ENCODE data around the gene LRATD1.

LRATD1 gene

DNA sequence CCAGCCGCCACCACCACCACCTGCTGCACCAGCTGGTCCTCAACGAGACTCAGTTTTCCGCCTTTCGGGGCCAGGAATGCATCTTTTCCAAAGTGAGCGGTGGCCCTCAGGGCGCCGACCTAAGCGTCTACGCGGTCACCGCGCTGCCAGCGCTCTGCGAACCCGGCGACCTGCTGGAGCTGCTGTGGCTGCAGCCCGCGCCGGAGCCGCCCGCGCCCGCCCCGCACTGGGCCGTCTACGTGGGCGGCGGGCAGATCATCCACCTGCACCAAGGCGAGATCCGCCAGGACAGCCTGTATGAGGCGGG, 1.6 kb downstream of the LRATD1 start:
- no peak for DNase-seq

DNA sequence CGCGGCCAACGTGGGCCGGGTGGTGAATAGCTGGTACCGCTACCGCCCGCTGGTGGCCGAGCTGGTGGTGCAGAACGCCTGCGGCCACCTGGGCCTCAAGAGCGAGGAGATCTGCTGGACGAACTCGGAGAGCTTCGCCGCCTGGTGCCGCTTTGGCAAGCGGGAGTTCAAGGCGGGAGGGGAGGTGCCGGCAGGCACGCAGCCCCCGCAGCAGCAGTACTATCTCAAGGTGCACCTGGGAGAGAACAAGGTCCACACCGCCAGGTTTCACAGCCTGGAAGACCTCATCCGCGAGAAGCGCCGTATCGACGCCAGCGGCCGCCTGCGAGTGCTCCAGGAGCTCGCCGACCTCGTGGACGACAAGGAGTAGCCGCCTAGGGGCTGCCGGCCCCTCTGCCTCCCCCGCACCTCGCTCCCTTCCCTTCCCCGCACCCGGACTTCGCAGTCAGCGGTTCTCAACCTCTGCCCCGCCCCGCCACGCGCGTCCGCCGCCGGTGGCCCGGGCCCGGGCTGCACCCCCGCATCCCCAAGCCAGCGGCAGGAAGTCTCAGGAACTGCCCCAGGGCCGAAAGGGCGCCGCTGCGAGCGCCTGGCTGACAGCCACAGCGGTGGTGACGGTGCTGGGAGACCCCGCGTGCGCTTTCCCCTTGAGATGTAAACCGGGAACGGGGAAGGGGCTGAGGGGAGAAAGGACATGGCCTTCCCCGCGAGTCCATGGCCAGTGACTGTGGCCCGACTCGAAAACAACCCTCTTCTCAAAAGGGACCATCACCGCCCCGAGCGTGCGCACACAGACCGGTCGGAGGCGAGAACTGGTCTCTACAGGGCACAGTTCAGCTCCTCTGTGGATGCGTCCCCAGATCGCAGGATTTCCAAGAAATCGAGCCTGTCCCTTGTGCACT, 2.2 kb downstream of the LRATD1 start:
- peak; percentile 37 for DNase-seq

DNA sequence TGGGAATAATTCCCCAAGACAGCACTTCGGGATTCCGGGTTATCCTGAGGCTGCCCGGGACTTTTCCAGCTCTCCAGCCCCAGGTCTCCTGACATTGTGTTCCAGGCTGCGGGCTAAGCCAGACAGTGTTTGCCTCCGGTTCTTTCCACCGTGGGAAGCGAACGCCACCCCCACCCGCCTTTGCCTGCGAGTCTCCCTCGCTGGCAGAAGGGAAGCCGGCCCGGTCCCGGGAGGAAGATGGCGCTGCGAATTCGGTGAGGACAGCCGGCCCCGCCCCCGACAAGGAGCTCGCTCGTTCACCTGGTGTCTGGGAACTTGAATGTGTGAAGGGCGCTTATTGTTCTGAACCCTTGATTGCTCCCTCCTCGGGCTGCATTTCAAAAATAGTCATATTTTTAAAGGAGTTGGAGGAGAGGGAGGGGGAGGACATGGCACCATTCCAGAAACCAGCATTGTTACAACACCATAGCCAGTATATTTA, 2.9 kb downstream of the LRATD1 start:
- DNase-seq = peak; percentile 81

DNA sequence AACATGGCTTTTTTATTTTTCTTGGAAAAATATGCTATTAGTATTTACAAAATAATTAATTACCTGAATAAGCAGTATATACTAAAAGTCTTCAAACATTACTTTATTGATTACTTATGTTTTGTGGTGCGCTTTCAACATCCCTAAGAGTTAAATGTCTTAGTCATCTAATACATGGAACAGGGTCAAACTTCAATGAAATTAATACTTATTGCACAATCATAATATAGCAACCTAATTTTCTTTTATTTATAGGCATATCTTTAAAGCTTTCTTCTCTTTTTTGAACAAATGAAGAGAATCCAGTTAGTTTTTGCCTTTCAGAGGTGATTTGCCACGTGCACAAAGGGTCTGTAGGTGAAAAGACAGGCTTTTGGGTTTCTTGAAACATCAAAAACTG, 6.0 kb downstream of the LRATD1 start:
- no peak for DNase-seq

DNA sequence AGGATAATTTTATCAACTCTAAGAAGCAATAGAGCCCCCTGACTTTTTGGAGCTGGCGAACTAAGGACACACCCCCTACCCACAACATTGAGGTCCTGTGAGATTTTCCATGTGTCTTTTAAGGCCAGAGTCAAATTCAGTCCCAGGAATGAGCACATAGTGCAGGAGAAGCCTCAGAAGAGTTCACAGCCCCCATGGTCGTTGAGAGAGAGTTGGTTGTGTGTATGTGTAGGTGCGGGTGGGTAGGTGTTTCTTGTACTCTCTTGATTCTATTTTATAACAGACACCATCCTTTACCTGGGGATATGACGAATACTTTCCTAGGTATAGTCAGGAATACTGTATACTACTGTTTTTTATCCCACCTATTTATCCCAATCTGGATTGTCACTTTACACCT, 8.6 kb downstream of the LRATD1 start:
- DNase-seq = no peak

DNA sequence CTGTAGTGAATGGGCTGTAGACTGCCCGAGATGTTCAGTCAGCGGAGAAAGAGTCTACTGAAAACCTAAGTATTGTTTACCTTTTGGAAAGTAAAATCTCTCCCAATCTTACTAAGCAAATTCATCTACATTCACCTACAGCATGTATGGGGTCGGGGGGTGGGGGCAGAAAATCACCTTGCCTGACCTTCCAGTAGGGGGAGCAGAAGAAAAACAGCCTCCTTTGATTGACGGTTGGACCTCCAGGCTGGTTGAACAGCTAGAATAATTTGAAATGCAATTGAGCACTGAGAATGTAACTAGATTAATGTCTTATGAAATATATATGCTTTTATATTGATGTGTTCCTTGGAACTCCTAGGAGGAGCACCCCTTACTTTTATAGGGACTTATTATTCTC, 10.0 kb downstream of the LRATD1 start:
- DNase-seq = no peak

DNA sequence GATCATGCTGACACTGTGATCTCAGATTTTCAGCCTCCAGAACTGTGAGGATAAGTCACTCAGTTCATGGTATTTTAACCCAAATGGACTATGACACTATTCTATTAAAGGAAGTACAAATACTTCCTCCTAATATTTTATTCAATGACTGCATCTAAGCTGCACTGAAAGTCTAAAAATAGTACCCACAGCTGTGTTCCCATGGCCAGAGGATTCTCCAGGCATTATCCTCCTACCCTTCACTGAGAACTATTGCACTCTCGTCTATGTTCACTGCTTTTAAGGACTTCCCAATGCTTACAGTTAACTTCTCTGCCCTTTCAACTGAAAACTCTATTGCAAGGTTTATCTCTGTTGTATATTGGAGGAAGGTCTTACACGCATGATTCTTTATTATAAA, 15.2 kb downstream of the LRATD1 start:
- no peak for DNase-seq

DNA sequence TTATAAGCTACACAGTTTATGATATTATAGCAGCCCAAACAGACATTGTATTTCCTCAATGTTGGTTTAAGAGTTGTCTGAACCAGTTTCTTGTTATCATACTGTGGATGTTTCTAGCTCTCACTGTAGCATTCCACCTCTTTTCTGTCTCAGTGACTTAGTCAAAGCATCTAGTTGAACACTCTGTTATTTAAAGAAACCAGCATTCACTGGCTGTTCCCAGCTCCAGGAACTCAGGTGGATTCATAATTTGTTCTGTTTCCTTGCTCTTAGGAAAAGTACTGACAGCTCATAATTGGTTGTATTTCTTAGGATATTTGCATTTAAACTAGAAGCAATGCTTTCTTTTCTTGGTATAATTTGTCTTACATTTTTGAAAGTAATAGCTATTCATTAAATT, 17.5 kb downstream of the LRATD1 start:
- no peak for DNase-seq

DNA sequence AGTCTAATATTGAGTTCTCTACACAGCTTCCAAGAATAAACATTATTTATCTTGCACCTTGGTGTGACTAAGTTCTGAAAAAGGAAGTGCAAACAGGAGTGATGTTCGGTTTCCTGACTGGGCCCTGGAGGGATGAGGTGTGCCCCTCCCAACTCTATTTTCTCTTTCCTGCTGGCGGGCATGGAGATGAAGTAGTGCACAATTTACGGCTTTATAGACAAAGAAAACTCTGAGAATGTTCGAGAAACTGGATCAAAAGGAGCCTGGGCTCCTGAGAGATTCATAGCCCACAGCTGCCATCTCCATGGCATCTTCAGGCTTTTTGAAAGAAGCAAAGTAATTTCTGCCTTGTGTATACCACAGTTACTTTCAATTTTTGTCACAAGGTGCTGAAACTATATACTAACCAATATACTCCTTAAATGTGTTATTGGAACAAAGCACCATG, 22.3 kb downstream of the LRATD1 start:
- no peak for DNase-seq

DNA sequence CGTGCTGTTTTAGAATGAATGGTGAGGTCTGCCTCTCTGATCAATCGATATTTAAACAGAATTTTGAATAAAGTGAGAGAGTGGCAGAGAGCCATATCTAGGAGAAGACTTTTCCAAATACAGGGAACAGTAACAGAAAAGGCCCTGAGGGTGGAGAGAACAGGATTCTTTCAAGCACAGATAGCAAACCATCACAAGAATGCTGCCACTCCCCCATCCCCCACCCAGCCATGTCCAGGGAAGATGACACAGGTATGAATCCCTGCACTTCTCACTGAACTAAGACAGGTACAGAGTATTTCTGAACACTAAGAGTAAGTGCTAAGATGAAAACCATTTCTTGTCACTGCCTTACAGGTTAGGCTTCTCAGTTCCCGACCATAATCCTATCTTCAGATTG, 23.6 kb downstream of the LRATD1 start:
- DNase-seq = no peak

DNA sequence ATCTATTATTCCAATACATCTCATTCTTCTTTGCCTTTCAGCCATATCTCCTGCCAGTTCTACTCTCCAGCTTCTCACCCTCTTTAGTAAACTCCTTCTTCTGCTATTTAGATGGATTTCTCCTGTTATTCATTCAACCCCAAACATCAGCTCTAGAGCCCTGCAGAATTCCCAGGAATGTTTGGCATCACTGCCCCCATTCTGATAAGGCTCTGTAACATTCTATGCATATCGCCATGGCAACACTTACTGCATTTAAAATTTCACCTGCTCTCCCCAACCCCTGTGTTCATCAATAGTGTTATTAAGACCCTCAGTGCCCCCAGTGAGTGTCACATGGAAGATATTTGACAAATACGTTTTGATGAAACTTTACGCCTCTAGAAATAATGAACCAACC, 28.6 kb downstream of the LRATD1 start:
- DNase-seq = no peak

DNA sequence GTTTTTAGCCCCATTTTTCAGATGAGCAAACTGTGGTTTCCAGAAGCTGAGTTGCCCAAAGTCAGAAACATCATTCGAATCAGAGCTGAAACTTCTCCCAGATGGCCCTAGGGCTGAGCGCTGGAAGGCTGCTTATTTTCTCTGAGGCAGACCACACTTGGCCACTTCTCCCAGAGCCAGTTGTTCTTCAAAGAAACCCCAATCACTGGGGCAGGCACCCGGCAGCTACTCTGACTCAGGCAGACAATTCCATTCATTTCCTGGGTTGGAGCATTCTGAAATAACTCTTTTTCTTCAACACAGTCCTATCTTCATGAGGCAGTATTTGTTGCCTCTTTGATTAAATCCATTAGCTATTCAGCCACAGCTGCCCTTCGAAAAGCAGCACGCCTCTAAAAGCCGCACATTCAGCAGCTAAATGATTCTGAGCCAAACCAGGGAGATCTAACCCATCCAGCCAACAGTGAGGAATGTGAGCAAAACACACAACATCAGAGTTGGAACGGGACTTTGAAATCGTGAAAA, 40.9 kb downstream of the LRATD1 start:
- no peak for DNase-seq

DNA sequence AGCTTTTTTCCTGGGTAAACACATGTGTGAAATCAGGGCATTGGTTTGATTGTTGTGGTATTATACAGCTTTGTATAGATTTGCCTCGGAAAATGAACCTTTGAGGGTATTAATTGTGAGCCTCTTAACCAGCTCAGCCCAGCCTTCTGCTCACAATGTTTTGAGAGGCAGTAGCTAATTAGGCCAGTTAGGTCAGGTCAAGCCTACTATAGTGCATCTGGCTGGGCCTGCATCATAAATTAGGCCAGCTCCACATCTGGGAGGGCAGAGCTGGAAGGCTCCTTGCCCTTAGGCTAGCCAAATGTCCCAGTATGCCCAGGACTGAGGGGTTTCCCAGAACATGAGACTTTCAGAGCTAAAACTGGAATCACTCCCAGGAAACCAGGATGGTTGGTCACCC, 43.0 kb downstream of the LRATD1 start:
- DNase-seq = no peak

DNA sequence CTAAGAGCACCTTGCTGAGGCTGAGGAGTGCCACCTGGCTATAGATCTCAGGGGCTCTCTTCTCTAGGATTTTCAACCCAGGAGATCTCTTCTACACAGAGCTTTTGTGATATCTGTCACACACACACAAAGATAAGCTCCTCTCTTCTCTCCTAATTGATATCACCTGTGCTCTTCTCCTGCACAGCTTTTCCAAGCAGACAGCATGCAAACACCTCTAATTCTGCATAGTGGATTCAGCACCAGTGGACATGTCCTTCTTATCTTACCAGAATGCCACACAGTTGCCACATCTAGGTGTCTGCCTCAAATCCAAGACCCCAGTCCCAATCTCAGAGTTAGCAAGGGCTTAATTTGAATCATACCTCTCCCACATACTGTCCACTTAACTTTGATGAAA, 43.9 kb downstream of the LRATD1 start:
- DNase-seq = no peak

DNA sequence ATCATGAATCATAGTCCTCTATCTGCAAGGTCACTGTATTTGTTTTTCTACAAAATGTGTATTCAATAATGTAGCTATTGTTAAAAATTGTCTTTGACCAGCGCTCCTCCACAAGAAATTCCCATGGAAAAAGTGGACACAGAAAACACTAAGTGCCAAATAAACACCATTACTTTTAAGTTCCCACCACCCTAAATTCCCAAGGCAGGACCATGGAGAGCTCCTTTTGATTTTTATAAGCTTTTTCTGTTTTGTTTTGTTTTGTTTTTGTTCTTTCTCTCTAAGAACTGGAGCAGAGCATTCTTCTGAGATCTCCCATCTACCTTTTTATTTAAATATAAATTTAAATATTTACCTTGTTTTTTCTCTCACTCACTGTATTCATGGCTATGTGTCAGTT, 44.5 kb downstream of the LRATD1 start:
- no peak for DNase-seq

DNA sequence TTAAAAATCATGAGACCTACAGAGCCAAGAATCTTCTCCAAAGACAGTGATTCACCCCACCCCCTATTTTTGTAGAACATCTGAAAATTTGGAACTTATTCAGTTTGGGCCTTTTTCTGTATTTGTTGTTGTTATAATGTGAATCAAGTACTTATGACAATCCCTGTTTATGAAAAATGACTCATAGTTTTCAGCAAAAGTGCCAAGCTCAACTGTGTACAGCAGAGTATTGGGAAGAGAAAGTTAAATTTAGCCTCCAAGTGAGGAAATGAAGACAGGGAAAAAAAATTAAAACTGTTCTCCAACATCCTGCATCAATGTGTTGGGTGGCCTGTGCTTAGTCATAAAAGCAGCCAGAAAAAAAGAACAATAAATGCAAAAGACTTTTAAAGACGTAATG, 46.2 kb downstream of the LRATD1 start:
- DNase-seq = no peak

DNA sequence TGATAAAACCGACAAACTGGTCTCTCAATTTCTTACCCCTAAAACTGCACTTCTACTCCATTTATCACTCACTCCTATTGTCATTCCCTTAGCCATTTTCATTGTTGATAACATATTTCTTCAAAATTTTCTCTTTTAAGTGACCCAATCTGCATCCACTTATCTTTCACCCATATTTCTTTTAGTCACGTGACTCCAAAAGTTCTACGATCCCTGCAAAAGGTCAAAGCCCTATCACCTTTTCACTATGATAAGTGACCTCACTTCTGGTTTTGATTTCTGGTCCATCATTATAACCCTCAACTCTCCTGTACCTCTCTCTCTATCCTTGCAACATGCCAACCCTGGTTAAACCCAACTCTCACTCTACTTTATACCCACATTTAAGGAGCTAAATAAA, 49.1 kb downstream of the LRATD1 start:
- DNase-seq = no peak

Data from NCI-H1417 treated with DMSO at 0.1 percent for 48 hours (cell line).